Measurements from ENCODE around the gene PLEKHN1.

The PLEKHN1 gene

DNA sequence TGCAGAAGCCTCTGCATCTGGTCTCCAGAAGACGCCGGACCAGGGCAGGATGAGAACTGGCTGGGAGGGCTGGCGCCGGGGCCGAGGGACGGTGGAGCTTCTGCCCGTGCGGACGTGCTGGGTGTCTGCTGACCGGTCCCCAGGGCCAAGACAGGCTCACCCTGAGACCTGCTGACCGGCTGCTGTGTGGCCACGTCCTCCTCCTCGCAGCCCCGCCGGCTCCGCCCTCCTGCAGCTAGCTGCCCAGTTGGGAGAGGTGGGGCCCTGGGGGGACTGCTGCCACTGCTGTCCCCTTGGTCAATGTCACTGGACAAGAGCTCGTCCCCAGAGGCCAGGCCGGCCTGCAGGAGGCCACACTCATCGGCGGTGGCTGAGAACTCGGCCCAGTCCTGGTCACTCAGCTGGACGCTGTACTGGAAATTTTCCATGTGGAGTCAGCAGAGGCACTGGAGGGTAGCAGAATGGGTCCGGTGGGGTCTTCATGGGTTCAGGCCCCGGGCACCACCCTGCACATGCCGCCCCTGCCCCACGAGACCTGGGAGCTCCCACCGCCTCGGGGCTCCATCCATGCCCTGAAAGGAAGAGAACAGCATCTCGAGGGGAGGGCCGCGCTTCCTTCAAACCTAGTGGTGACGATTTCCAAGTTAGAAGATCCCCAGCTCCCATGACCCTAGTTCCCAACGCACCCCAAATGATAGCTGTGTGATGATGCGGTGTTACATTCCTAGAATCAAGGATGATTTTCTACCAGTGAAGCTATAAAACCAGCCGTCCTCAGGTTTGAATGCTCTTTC, 14.5 kb downstream of the PLEKHN1 start:
- no peak for DNase-seq (ENCODE audit: low spot score)
- TF ChIP-seq, protein P1, sequence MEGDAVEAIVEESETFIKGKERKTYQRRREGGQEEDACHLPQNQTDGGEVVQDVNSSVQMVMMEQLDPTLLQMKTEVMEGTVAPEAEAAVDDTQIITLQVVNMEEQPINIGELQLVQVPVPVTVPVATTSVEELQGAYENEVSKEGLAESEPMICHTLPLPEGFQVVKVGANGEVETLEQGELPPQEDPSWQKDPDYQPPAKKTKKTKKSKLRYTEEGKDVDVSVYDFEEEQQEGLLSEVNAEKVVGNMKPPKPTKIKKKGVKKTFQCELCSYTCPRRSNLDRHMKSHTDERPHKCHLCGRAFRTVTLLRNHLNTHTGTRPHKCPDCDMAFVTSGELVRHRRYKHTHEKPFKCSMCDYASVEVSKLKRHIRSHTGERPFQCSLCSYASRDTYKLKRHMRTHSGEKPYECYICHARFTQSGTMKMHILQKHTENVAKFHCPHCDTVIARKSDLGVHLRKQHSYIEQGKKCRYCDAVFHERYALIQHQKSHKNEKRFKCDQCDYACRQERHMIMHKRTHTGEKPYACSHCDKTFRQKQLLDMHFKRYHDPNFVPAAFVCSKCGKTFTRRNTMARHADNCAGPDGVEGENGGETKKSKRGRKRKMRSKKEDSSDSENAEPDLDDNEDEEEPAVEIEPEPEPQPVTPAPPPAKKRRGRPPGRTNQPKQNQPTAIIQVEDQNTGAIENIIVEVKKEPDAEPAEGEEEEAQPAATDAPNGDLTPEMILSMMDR (IDR thresholded peaks at IDR 0.05; ENCODE audit: extremely low read depth, missing control alignments): no peak

DNA sequence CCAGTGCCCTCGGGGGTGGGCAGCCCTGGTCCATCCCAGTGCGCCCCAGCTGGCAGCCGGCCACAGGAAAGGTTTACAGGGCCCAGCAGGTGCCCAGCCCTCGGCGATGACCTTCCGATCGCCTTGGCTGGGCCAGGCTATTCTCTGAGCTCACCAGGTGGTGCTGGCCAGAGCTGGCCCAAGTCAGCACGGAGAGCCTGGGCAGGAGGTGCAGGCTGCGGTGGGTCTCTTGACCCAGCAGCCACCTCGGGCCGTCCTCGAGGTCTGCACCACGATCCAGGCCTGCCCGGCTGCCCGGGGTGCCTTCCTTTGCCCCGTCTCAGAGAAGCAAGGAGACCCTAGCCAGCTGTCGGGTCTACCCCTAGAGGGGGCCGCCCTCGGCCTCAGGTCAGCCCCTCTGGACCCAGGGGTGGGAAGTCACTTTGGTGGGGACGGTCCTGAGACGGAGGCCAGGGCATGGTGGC, 15.2 kb downstream of the PLEKHN1 start:
- DNase-seq (ENCODE audit: low spot score): no peak
- TF ChIP-seq, protein P1 (IDR thresholded peaks at IDR 0.05; ENCODE audit: extremely low read depth, missing control alignments): no peak

GRCh38 chr1:981955-982558, 15.8 kb downstream of the PLEKHN1 start, which contains the start of gene PERM1:
TSS of gene PERM1 (minus strand) at chr1:982093. CDS start at chr1:981029, 1,064 bp downstream.
- TF ChIP-seq, protein P1 (IDR thresholded peaks at IDR 0.05; ENCODE audit: extremely low read depth, missing control alignments): no peak
- DNase-seq (ENCODE audit: low spot score): no peak

DNA sequence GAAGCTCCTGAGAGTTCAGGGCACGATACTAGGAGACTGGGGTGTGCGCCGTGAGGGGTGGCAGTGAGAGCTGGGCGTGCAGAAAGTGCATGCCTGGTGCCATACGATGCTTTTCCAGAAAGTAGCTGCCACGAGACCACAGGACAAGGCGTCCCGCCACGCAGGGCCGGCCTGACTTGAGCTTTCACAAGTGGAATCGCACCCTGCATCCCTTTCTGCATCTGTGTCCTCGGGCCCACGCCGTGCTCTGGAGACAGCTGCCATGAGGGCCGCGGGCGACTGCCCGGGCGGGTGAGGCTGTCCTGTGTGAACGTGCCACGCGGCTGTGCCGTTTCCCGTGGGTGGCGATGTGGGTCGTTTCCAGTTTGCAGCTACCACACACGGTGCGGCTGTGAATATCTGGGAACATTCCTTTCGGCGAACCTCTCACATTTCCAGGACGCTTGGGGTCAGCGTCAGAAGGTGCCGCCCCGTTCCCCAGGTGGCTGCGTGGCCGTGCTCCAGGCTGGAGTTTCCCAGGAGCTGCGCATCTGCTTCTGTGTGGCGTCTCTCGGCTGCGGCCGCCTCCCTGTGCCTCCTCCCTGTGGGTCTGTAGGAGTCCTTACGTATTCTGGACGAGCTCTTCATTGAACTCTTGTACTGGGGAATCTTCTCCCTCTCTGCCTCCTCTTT, 16.6 kb downstream of the PLEKHN1 start:
- no peak for DNase-seq (ENCODE audit: low spot score)
- TF ChIP-seq, protein P1 (IDR thresholded peaks at IDR 0.05; ENCODE audit: extremely low read depth, missing control alignments): no peak

DNA sequence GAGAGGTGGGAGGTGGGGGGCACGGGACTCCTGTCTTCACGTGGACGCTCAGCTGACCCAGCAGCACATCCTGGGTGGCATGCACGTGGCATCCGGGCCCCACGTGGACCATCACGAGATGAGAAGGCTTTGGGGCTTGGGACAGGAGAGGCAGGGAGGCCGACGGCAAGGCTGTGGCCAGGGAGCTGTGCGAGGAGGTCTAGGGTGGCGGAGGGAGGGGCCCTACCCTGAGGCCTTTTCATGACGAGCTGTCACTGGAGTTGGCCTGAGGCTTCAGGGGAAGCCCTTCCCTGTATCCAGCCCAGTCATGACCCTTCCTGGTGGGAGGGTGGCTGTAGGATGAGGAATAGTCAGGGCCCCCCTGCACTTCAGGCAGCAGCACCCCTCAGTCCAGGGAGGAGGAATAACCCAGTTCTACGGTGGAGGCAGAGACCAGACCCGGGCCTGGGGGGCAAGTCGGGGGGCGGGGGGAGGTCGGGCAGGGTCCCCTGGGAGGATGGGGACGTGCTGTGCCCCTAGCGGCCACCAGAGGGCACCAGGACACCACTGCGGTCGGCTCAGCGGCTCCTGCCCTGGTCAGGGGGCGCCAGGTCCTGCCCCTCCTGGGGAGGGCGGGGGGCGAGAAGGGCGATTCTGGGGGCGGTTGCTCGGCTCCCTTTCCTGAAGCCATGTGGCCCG, 17.7 kb downstream of the PLEKHN1 start:
- TF ChIP-seq, protein P1 (IDR thresholded peaks at IDR 0.05; ENCODE audit: extremely low read depth, missing control alignments): peak; percentile 66
- peak; percentile 86 for DNase-seq (ENCODE audit: low spot score)

DNA sequence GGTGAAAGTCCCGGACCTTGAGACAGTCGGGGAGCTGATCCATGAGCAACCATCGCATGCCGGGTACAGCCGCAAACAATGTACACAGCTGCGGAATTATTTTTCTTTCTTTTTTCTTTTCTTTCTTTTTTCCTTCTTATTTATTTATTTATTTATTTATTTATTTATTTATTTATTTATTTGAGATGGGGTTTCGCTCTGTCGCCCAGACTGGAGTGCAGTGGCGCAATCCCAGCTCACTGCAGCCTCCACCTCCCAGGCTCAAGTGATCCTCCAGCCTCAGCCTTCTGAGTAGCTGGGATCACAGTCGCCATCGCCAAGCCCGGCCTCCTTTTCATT, 18.2 kb downstream of the PLEKHN1 start:
- DNase-seq (ENCODE audit: low spot score): no peak
- TF ChIP-seq, protein P1 (IDR thresholded peaks at IDR 0.05; ENCODE audit: extremely low read depth, missing control alignments): no peak
